ENCODE data around the gene TXNDC2. TPM values are rescaled to one million over a fixed set of nuclear protein-coding genes. Genes with fewer than 3 reads are reported as not detected.

The TXNDC2 gene
- total and polyA plus RNA-seq, 9 of the 15 experiments (the other 6 are each of a cell fraction or from before 2014, with no cell fraction given): 1.2 to 4.9 (median 2.3) TPM

DNA sequence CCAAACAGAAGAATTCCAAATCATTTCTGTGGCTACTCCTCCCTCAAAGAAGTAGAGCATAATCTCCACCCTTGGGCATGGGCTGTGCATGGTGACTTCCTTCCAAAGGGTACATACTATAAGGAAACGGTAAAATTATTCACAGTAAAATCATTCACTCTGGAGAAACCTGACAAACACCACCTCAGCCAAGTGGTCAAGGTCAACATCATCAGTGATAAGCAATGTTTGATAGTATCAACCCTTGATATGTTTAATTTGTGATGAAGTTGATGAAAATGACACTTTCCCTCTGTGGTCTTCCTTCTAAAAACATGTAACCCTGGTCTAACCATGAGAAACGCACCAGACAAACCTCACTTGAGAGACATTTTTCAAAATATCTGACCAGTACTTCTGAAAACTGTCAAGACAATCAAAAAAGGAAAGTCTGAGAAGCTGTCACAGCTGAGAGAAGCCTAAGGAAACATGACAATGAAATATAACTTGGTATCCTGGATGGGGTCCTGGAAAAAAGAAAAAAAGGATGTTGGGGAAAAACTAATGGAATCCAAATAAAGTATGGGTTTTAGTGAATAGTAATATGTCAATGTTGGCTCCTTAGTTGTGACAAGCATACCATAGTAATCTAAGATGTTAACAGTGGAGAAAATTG lies 9.4 kb upstream of the TXNDC2 start (continued):
- TF ChIP-seq, protein P1, sequence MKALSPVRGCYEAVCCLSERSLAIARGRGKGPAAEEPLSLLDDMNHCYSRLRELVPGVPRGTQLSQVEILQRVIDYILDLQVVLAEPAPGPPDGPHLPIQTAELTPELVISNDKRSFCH (CRISPR knock-in tag; IDR thresholded peaks at IDR 0.05): no peak
- TF ChIP-seq, protein P1 (tag; IDR thresholded peaks at IDR 0.05): no peak
- no peak for TF ChIP-seq HIVEP1 (CRISPR knock-in tag; IDR thresholded peaks at IDR 0.05)
- TF ChIP-seq ZSCAN29 (IDR thresholded peaks at IDR 0.05): peak; percentile 39; the same call in 1 of the 2 replicates
- no peak for TF ChIP-seq MYC (IDR thresholded peaks at IDR 0.05; ENCODE audit: low read depth, low read length)
- peak; percentile 30; the same call in 1 of the 2 replicates for TF ChIP-seq MYC (CRISPR knock-in tag; IDR thresholded peaks at IDR 0.05; ENCODE audit: borderline replicate concordance, low read depth)
- TF ChIP-seq ADNP (tag; IDR thresholded peaks at IDR 0.05): no peak
- TF ChIP-seq ZNF507 (tag; conservative IDR thresholded peaks at IDR 0.05): no peak
- TF ChIP-seq MEF2A (IDR thresholded peaks at IDR 0.05; ENCODE audit: control insufficient read depth, low read depth, low read length): no peak
- no peak for TF ChIP-seq TCF7L2 (IDR thresholded peaks at IDR 0.05; ENCODE audit: low read depth, low read length)
- 0 out of 2 replicates have a peak, but pooled peaks have one; percentile 4 for TF ChIP-seq KLF10 (CRISPR knock-in tag; IDR thresholded peaks at IDR 0.05)
- TF ChIP-seq, protein P2, sequence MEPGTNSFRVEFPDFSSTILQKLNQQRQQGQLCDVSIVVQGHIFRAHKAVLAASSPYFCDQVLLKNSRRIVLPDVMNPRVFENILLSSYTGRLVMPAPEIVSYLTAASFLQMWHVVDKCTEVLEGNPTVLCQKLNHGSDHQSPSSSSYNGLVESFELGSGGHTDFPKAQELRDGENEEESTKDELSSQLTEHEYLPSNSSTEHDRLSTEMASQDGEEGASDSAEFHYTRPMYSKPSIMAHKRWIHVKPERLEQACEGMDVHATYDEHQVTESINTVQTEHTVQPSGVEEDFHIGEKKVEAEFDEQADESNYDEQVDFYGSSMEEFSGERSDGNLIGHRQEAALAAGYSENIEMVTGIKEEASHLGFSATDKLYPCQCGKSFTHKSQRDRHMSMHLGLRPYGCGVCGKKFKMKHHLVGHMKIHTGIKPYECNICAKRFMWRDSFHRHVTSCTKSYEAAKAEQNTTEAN (CRISPR knock-in tag; IDR thresholded peaks at IDR 0.05): no peak

All from K562 (cell line).